GM13977 (cell line): ENCODE data around the gene DCXR.

Experiments used
- DNase-seq: peaks from one replicate; pipeline ENCODE4 v3.0.0; 2012; ENCODE audit warnings: low spot score
- CTCF ChIP-seq: IDR thresholded peaks from 2 replicates; pipeline ENCODE4 v1.5.1; 2012; ENCODE audit warnings: mild to moderate bottlenecking, control low read depth; ENCODE audit not compliant: insufficient read depth; ENCODE audit errors: extremely low read depth, missing control alignments
- in situ Hi-C: fragments of 300-500 bp; cut with MboI; formaldehyde crosslinking; loops from one replicate; pipeline ENCODE4 v1.12.0; 2022; ENCODE audit warnings: low sequenced_read_pairs, low pct_unique_long_range_greater_than_20kb, mixed read lengths, inconsistent platforms; ENCODE audit not compliant: unreplicated experiment

The DCXR gene

GRCh38 chr17:81994593-81995462 lies 42.7 kb downstream of the DCXR start:
- no peak for DNase-seq

GRCh38 chr17:81993729-81994592 lies 43.5 kb downstream of the DCXR start:
- in situ Hi-C loops = no loop called here
- DNase-seq = no peak
- TF ChIP-seq CTCF = no peak

More at GRCh38 chr17:81994593-81995462, 42.7 kb downstream of the DCXR start:
- TF ChIP-seq CTCF = no peak
- in situ Hi-C loops = no loop called here

- TF ChIP-seq CTCF = no peak
- no peak for DNase-seq
- in situ Hi-C loops = no loop called here
These were observed 45.0 kb downstream of the DCXR start for GRCh38 chr17:81992306-81993102.

- no peak for DNase-seq
- in situ Hi-C loops = no loop called here
- TF ChIP-seq CTCF = no peak
These were observed 45.7 kb downstream of the DCXR start for GRCh38 chr17:81991684-81992305.

GRCh38 chr17:81990836-81991683 lies 46.4 kb downstream of the DCXR start:
- in situ Hi-C loops = no loop called here
- TF ChIP-seq CTCF = no peak
- no peak for DNase-seq
